ENCODE results near the gene DUSP28. TPM values are rescaled to one million over a fixed set of nuclear protein-coding genes. Genes with fewer than 3 reads are reported as not detected.

The DUSP28 gene
- total RNA-seq, 2 experiments from 2014 or later, result 4.5 to 6.2 TPM

- Mint-ChIP-seq H3K4me1 (ENCODE audit: low read depth) (no peaks in the 10 kb centered on the region), H3K9me3 (no peaks in the 10 kb centered on the region), H3K4me3 (no peak overlapping the region), H3K36me3 (ENCODE audit: low read depth) (no peaks in the 10 kb centered on the region), H3K27me3 (no peaks in the 10 kb centered on the region), H3K27ac (no peak overlapping the region)
- ChIA-PET POLR2A (no interaction called here), CTCF (no interaction called here)
- ATAC-seq, result no peak
- no peak for TF ChIP-seq CTCF (IDR thresholded peaks at IDR 0.05)
- intact Hi-C loops (cut with micrococcal nuclease), result no loop called here
- DNase-seq, result no peak
Measured at GRCh38 chr2:240599141-240599583, 39.0 kb downstream of the DUSP28 start.

GRCh38 chr2:240600451-240600961, 40.3 kb downstream of the DUSP28 start:
- H3K36me3 Mint-ChIP-seq (ENCODE audit: low read depth), result no peaks in the 10 kb centered on the region
- no peaks in the 10 kb centered on the region for H3K9me3 Mint-ChIP-seq
- POLR2A ChIA-PET, result no interaction called here
- CTCF ChIA-PET, result no interaction called here
- H3K4me1 Mint-ChIP-seq (ENCODE audit: low read depth), result no peaks in the 10 kb centered on the region
- no peak overlapping the region for H3K27ac Mint-ChIP-seq
- H3K27me3 Mint-ChIP-seq, result no peaks in the 10 kb centered on the region
- H3K4me3 Mint-ChIP-seq, result no peak overlapping the region
- no peak for DNase-seq
- intact Hi-C loops (cut with micrococcal nuclease), result no loop called here
- ATAC-seq, result no peak
- TF ChIP-seq CTCF (IDR thresholded peaks at IDR 0.05), result no peak

- H3K27ac Mint-ChIP-seq, result no peak overlapping the region
- CTCF ChIA-PET, result no interaction called here
- ATAC-seq, result no peak
- no peaks in the 10 kb centered on the region for H3K9me3 Mint-ChIP-seq
- H3K4me1 Mint-ChIP-seq (ENCODE audit: low read depth), result no peaks in the 10 kb centered on the region
- DNase-seq, result no peak
- no peaks in the 10 kb centered on the region for H3K27me3 Mint-ChIP-seq
- POLR2A ChIA-PET, result no interaction called here
- no peak overlapping the region for H3K4me3 Mint-ChIP-seq
- intact Hi-C loops (cut with micrococcal nuclease), result no loop called here
- no peak for TF ChIP-seq CTCF (IDR thresholded peaks at IDR 0.05)
- H3K36me3 Mint-ChIP-seq (ENCODE audit: low read depth), result no peaks in the 10 kb centered on the region
Measured at GRCh38 chr2:240601061-240601830, 41.1 kb downstream of the DUSP28 start.

GRCh38 chr2:240601831-240602160, 41.6 kb downstream of the DUSP28 start:
- no peak for TF ChIP-seq CTCF (IDR thresholded peaks at IDR 0.05)
- ChIA-PET POLR2A (no interaction called here), CTCF (no interaction called here)
- no peak for ATAC-seq
- Mint-ChIP-seq H3K27me3 (no peaks in the 10 kb centered on the region), H3K36me3 (ENCODE audit: low read depth) (no peaks in the 10 kb centered on the region), H3K9me3 (no peaks in the 10 kb centered on the region), H3K4me3 (no peak overlapping the region), H3K4me1 (ENCODE audit: low read depth) (no peaks in the 10 kb centered on the region), H3K27ac (no peak overlapping the region)
- intact Hi-C loops (cut with micrococcal nuclease), result no loop called here
- no peak for DNase-seq

GRCh38 chr2:240602266-240603050, 42.3 kb downstream of the DUSP28 start:
- TF ChIP-seq CTCF (IDR thresholded peaks at IDR 0.05), result no peak
- no peak for DNase-seq
- ChIA-PET CTCF (no interaction called here), POLR2A (no interaction called here)
- H3K27ac Mint-ChIP-seq, result no peak overlapping the region
- no peak for ATAC-seq
- H3K4me1 Mint-ChIP-seq (ENCODE audit: low read depth), result no peaks in the 10 kb centered on the region
- no peaks in the 10 kb centered on the region for H3K36me3 Mint-ChIP-seq (ENCODE audit: low read depth)
- intact Hi-C loops (cut with micrococcal nuclease), result no loop called here
- H3K4me3 Mint-ChIP-seq, result no peak overlapping the region
- no peaks in the 10 kb centered on the region for H3K27me3 Mint-ChIP-seq
- no peaks in the 10 kb centered on the region for H3K9me3 Mint-ChIP-seq

All from activated CD8-positive, alpha-beta T cell treated with anti-CD3 and anti-CD28 coated beads for 36 hours (primary cell).